CD4-positive, alpha-beta T cell treated with Interleukin-1 beta for 1 hour (primary cell): ENCODE measurements around the gene GMCL2.
A peak's percentile ranks its signal among the peaks of the same experiment; 100 is the strongest.

Experiments used
- DNase-seq, 2 donors: peaks; one replicate each; pipeline ENCODE4 v3.0.0-alpha.2; 2020 to 2022

Gene GMCL2

GRCh38 chr5:178221282-178221681 is 34.1 kb upstream of the GMCL2 start:
- no peak for DNase-seq

DNA sequence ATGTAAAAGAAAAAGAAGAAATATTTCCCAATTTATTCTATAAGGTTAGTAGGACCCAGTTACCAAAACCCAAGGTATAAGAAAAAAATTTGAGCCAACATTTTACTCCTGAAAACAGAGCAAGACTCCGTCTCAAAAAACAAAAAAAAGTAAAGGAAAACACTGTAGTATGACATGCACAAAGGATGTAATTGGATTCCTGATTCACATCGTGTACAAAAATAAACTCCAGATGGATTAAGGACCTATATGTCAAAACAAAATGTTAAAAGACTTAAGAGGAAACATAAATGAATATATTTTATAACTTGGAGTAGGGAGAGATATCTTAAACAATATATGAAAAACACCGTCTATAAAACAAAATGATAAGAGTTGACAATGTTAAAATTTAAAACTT is 31.7 kb upstream of the GMCL2 start:
- DNase-seq = no peak

DNA sequence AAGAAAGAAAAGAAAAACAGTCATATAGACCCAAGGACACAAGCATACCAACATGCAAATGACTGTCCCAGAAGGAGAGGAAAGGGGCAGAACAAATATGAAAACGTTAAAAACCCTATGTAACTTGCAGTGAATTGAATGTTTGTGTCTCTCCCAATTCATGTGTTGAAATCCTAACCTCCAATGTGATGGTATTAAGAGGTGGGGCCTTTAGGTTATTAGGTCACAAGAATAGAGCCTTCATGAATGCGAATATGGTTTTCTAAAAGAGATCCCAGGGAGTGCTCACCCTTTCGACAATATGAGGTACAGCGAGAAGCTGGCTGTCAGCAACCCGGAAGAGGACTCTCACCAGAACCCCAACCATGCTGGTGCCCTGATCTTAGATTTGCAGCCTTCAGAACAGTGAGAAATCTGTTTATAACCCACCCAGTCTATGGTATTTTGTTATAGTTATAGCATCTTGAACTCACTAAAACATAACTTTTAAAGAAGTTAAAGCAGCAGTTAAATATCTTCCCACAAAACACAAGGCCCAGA is 31.1 kb upstream of the GMCL2 start:
- no peak for DNase-seq

GRCh38 chr5:178216779-178217178 is 29.6 kb upstream of the GMCL2 start:
- no peak for DNase-seq

DNA sequence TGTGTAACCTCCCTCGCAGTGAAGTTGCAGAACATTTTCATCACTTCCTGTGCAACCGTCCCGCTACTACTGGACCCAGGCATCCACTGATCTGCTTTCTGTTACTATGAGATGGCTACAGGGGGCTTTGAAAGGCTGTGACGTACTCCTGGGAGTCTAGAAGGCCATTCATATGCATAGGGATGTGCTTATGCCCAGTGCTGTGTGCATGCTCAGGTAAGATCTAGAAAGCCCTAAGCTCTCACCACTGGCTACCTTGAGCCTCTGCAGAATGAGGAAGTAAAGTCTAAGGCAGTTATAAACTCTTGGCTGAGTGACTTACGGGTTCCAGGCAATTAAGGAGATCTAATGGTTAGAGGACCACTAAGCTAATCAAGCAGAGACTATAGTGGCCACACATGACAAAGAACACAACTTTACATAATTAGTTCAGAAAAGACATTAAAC is 28.9 kb upstream of the GMCL2 start:
- no peak for DNase-seq

- no peak for DNase-seq
Observed at GRCh38 chr5:178215280-178216002, 28.3 kb upstream of the GMCL2 start.

DNA sequence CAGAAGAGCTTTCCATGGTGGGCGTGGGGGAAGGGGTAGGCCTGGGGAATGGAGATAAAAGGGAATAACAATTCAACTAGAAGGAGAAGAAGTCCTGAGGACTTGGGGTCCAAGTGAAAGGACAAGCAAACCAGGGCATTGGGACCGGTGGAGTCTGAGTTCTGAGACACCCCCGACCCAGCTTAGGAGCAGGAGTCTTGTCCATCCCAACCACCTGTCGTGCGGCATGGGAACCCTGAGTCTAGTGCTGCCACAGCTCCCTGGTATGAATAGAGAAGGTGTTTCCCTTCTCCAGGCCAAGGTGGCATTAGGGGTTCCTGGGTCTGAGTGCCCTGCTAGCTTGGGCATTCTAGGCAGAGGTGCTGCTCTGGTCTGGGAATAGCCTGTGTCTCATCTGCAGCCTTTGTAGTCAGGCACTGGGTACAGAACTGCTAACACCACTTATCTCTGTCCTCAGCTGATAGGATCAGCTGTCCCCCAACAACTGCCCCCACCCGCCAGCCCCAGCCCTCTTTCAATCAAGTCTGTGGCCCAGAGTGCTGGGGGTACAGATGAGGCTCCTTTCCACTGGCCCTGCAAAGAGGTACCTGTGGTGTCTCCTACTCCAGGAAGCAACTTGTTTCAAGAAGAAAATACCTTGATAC is 27.1 kb upstream of the GMCL2 start:
- no peak for DNase-seq

- DNase-seq = no peak
Observed at GRCh38 chr5:178213748-178214151, 26.6 kb upstream of the GMCL2 start.

- no peak for DNase-seq
Observed at GRCh38 chr5:178213003-178213461, 25.9 kb upstream of the GMCL2 start.

DNA sequence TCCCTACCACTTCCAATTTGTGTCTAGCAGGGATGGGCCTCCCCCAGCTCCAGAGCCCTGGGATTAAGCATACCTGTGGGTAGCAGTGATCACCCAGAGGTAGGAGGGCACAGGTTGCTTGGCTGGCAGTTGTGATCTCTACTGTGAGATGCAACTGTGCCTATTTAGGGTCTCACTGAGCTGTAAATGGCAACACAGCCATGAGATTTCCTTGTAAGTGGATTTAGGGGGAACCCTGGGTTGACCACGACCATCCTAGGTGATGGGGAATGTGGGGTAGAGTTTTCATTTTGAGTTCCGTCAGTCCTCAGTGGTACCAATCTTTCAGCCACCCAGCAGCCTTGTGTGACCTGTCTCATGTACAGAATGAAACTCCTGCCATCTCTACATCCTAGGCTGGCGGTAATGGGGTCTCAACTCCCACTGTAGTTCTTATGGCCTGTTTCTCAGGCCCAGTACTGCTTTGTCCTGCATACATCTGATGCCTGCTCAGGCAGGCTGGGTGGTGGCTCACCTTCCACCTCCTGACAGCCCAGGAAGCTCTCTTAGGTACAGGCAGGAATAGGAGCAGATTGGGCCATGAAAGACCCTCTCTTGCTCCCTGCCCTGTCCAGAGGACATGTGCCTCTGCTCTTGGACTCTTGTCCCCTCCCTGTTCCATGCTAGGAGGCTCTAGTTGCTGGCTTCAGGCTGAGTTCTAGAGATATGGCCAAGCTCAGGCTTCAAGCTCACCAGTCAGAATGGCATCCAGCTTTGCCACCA is 25.3 kb upstream of the GMCL2 start:
- no peak for DNase-seq

DNA sequence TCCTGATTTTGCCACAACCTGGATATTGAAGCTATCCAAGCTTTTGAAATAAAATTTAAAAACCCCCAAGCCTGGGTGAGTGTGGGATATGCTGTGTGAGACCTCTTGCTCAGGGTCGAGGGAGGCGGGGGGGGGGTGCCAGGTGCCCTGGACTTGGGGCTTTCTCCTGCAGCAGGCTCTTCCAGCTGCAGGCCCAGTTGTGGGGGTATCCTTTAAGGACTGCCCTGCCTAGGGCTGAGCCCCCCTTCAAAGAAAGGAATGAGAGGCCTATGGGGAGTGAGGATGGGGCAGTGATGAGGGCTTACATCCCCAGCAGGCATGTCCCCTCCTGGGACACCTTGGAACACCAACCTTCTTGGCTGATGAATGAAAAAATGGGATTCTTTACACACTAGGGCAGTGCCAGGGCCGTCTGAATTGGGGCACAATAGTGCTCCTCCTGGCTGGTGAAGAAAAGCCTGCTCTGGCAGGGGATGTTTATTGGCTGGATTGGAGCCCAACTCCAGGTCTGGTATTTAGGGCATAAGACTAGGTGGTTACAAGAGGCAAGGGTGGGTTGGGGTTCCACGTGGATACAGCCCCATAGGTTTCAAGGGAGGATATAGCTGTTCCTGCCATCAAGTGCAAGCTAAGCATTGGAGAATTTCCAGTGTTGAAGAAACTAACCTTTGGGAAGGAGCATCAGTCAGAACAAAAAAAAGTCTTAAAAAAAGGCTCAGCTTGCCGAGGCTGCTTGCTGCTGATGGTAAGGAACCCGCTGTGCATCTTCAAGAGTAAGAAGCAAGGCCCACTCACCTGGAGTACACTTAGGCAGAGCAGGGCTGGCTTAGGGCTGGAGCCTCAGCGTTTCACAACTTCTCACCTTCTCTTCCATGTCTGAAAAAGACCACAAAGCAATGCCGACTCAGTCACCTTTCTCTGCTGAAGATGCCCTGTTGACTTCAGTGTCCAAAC is 24.2 kb upstream of the GMCL2 start:
- DNase-seq = no peak

DNA sequence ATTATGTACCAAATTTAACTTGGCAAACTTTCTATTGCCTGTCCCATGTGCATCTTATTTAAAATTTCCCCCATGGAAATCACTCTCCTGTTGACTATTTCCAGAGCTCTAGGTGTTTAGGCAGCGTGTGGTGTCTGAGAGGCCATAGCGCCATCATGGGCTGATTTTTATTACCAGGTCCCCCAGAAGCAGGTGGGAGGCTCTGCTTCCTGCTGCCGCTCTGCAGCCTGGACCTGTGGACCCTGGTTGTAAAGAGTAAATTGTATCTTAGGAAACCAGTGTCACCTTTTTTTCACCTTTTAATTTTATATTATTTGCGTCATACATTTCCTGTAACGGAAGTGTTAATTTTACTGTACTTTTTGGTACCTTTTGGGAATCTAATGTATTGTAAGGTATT is 23.5 kb upstream of the GMCL2 start:
- no peak for DNase-seq

DNA sequence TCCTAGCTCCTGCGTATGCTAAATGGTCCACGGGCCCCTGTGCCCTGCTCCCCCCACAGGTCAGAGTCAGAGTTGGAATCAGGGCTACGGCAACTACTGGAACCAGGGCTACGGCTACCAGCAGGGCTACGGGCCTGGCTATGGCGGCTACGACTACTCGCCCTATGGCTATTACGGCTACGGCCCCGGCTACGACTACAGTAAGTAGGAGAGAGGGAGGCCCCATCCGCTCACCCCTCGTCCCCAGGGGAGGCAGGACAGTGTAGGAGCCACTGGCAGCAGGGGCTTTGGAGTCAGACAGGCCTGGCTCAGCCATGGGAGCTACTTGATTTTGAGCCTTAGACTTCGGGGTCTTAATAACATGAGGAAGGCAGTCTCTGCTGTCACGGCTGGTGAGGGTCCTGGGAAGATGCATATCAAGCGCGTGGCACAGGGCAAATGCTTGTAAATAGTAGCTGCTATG is 22.9 kb upstream of the GMCL2 start:
- DNase-seq = no peak

GRCh38 chr5:178209334-178210072 is 22.3 kb upstream of the GMCL2 start:
- DNase-seq = no peak

DNA sequence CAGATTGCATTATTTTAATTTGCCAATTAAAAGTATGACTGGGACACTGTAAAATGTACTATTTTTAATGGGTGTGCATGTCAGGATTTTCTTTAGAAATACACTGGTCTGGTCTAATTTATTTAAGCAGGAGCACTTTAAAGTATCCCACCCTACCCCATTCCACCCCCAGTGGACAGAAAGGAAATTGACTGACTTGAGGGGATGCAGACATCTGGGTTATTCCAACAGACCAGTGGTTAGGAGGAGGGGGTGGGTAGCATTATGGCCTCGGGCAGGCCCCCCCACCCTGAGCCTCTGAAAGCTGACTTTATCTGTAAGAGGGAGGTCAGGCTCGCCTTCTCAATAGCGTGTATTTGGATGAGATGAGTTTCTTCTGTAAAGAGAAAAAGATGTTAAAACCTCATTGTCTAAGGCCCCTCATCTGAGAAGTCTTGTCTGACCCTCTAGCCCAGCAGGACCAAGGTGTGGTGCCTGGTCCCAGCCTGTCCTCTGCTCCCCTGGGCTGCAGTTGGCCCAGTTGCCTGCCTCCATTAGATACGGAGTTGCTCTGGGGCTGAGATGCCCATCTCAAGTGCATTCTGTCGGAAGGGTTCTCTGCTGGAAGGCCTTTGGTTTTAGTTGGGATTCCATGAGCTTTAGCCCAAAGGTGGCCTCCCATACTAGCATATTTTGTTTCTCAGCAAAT is 21.5 kb upstream of the GMCL2 start:
- DNase-seq = no peak

GRCh38 chr5:178207917-178208280 is 20.7 kb upstream of the GMCL2 start:
- no peak for DNase-seq

DNA sequence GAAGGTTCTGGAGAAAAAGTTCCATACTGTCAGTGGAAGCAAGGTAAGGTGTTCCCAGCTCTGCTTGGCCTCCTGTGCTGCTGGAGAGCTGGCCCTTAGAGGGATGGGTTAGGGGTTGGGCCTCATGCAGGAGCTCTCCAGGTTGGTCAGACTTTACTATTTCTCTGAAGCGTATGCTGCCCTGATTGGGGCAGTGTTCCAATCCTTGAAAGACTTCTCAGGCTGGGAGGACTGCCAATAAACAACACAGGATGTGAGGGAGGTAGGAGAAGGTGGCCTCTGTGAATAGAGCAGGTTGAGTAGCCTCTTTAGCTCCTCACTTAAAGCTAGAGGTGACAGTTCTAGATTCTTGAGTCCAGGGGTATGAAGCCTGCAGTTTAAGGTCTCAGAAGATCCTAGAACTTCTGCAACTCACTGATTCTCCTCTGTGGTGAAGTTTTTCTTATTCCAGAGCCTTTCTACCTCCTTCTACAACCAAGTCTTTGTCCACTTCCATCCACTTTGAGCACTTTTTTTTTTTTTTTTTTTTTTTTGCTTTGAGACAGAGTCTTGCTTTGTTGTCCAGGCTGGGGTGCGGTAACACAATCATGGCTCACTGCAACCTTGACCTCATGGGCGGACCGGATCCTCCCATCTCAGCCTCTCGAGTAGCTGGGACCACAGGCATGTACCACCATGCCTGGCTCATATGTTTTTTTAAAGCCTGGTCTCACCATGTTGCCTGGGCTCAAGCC is 20.2 kb upstream of the GMCL2 start:
- DNase-seq = no peak

GRCh38 chr5:178206166-178207101 is 19.3 kb upstream of the GMCL2 start:
- DNase-seq = peak in 1 of 2 donors; percentile 34

DNA sequence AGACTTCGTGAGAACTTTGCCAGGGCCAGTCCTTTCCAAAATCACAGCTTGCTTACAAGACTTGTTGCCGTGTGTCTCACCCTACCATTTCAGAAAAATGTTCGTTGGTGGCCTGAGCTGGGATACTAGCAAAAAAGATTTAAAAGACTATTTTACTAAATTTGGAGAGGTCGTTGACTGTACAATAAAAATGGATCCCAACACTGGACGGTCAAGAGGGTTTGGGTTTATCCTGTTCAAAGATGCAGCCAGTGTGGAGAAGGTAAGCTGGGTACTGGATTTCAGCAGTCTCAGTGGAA is 18.5 kb upstream of the GMCL2 start:
- DNase-seq = no peak
